Lung (tissue), 12 donors: ENCODE data around the gene BRAP. TPM values are rescaled to one million over a fixed set of nuclear protein-coding genes. Genes with fewer than 3 reads are reported as not detected.
A peak's percentile ranks its signal among the peaks of the same experiment; 100 is the strongest.
"Not testable (repeated sequence)": the region's sequence is repeated elsewhere in the genome, so short reads cannot be mapped to it uniquely, and the experiment has no call there.

Experiments used
- ATAC-seq: fragments of 200-7000 bp; cut with Tn5 transposase; one replicate; pipeline ENCODE4 v1.9.1; 2020; ENCODE audit warnings: moderate number of reproducible peaks; ENCODE audit not compliant: insufficient read depth, low FRiP score
- DNase-seq, 3 donors: peaks; one replicate each; pipeline ENCODE4 v3.0.0-alpha.2; 2013 to 2017
- H3K27ac ChIP-seq, 2 donors: one replicate each; pipeline ENCODE4 v1.5.1; 2013; ENCODE audit warnings: mild to moderate bottlenecking in 2 of 2, moderate library complexity in 2 of 2, control low read depth in 1 of 2, inconsistent platforms in 1 of 2, low read depth in 1 of 2, low read length in 1 of 2
- H3K27me3 ChIP-seq, 3 donors: one replicate each; pipeline ENCODE4 v1.5.1; 2013; ENCODE audit warnings: low read length in 2 of 3; ENCODE audit not compliant: control insufficient read depth in 3 of 3, insufficient read depth in 3 of 3
- H3K36me3 ChIP-seq, 4 donors: one replicate each; pipeline ENCODE4 v1.5.1; 2013; ENCODE audit warnings: low read length in 4 of 4, mild to moderate bottlenecking in 1 of 4, moderate library complexity in 1 of 4; ENCODE audit not compliant: control insufficient read depth in 4 of 4, insufficient read depth in 4 of 4
- H3K4me1 ChIP-seq, 5 donors: one replicate each; pipeline ENCODE4 v1.5.1; 2013; ENCODE audit warnings: low read length in 5 of 5, mild to moderate bottlenecking in 2 of 5, moderate library complexity in 1 of 5; ENCODE audit not compliant: control insufficient read depth in 5 of 5, insufficient read depth in 5 of 5
- H3K4me3 ChIP-seq: one replicate; pipeline ENCODE4 v1.5.1; 2013; ENCODE audit warnings: mild to moderate bottlenecking, control low read depth, moderate library complexity
- H3K9ac ChIP-seq, 2 donors: one replicate each; pipeline ENCODE4 v1.5.1; 2013; ENCODE audit warnings: low read length in 2 of 2, control low read depth in 1 of 2; ENCODE audit not compliant: insufficient read depth in 1 of 2
- H3K9me3 ChIP-seq, 4 donors: one replicate each; pipeline ENCODE4 v1.5.1; 2013; ENCODE audit warnings: low read length in 3 of 4, mild to moderate bottlenecking in 1 of 4, moderate library complexity in 1 of 4; ENCODE audit not compliant: control insufficient read depth in 4 of 4, insufficient read depth in 3 of 4
- WGBS, 2 donors: extraction: QIAGEN DNeasy Blood & Tissue Kit; methylation state at CpG; one replicate each; pipeline ENCODE4 v1.1.7; 2013; 5-methylcytosine and 5-hydroxymethylcytosine counted together
- polyA plus RNA-seq, 2 donors: library from polyadenylated mRNA; stranded (reverse); fragments of 200-250 nt; gene quantifications; one replicate each; pipeline ENCODE4 v1.2.1, GENCODE V29; 2013
- total RNA-seq, 2 donors: library from RNA; depleted of rRNA in 1 of 2; stranded (reverse); fragments of >200 nt in 1 of 2; gene quantifications; one replicate each; pipeline ENCODE4 v1.2.1, GENCODE V29; 2014 to 2021
- TF ChIP-seq, protein P1 (sequence below): IDR thresholded peaks from 2 replicates; pipeline ENCODE4 v1.5.1; 2012; ENCODE audit warnings: mild to moderate bottlenecking; ENCODE audit errors: control extremely low read depth, extremely low read depth
- donor health status: control.
- donor health status: control.
- donor health status: Bipolar disorder and iron deficiency.
- donor health status: healthy.
- donor health status: DM: yes; HTN: yes; CAD: no.

Gene BRAP
- total and polyA plus RNA-seq, 4 donors, result 9.1 to 16.5 (median 12.2) TPM

DNA sequence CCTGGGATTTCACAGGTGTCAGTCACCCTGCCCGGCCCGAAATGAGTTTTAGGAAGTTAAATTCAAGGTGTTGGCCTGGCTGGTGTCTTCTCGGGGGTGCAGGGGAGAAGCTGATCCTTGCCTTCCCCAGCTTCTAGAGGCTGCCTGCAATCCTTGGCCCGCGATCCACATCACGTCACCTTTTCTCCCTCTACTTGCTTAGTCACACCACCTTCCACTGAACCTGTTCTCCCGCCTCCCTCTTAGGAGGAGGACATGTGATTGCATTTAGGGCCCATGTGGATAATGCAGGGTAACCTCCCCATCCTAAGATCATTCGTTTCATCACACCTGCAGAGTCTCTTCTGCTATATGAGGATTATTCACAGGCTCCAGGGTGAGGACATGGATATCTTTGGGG, 61.2 kb downstream of the BRAP start:
- Histone ChIP-seq H3K4me1 (no peaks in the 10 kb centered on the region), H3K36me3 (no peaks in the 10 kb centered on the region), H3K9me3 (no peaks in the 10 kb centered on the region), H3K27ac (no peak overlapping the region), H3K9ac (no peak overlapping the region), H3K4me3 (no peak overlapping the region), H3K27me3 (no peaks in the 10 kb centered on the region)
- WGBS, 2 donors, result 85 to 91% methylated on average over 8 of the region's 8 CpGs
- ATAC-seq, result no peak
- no peak for DNase-seq
- TF ChIP-seq, protein P1, sequence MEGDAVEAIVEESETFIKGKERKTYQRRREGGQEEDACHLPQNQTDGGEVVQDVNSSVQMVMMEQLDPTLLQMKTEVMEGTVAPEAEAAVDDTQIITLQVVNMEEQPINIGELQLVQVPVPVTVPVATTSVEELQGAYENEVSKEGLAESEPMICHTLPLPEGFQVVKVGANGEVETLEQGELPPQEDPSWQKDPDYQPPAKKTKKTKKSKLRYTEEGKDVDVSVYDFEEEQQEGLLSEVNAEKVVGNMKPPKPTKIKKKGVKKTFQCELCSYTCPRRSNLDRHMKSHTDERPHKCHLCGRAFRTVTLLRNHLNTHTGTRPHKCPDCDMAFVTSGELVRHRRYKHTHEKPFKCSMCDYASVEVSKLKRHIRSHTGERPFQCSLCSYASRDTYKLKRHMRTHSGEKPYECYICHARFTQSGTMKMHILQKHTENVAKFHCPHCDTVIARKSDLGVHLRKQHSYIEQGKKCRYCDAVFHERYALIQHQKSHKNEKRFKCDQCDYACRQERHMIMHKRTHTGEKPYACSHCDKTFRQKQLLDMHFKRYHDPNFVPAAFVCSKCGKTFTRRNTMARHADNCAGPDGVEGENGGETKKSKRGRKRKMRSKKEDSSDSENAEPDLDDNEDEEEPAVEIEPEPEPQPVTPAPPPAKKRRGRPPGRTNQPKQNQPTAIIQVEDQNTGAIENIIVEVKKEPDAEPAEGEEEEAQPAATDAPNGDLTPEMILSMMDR, result no peak

DNA sequence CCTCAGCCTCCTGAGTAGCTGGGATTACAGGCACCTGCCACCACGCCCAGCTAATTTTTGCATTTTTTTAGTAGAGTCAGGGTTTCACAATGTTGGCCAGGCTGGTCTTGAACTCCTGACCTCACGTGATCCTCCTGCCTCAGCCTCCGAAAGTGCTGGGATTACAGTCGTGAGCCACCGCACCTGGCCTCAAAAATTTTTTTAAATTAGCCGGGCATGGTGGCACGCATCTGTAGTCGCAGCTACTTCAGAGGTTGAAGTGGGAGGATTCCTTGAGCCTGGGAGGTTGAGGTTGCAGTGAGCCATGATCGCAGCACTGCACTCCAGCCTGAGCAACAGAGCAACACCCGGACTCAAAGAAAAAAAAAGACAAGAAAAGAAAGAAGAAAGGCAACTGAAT, 67.9 kb downstream of the BRAP start:
- WGBS, 2 donors, result 95 to 96% methylated on average over 10 of the region's 10 CpGs
- ATAC-seq, H3K4me1 ChIP-seq, H3K9ac ChIP-seq, H3K27me3 ChIP-seq, H3K36me3 ChIP-seq, H3K9me3 ChIP-seq, DNase-seq, H3K27ac ChIP-seq, H3K4me3 ChIP-seq: not testable (repeated sequence)

DNA sequence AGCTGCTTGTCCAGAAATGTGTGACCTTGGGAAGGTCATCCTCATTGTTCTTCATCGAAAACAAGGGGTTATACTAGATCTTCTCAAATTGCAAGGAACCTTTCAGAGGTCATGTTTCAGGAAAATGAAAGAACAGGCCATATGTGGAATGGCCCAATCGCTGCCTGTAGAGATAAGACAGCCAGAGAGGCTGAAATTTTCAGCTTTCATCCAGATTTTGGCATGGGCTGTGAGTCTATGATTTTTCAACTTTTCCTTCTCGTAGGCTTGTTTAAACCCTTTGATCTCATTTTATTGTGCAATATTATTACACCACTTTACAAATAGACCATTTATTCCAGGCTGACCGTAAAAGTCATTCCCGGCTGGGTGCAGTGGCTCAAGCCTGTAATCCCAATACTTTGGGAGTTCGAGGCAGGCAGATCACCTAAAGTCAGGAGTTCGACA, 69.6 kb downstream of the BRAP start:
- ATAC-seq (peak; percentile 34), DNase-seq (peak; percentile 38 to 86 (median 77))
- no peak overlapping the region for H3K27ac ChIP-seq
- no peak overlapping the region for H3K9ac ChIP-seq
- no peaks in the 10 kb centered on the region for H3K27me3 ChIP-seq
- TF ChIP-seq, protein P1, result no peak
- no peaks in the 10 kb centered on the region for H3K36me3 ChIP-seq
- H3K4me1 ChIP-seq, result peaks cover 0 to 7% (median 0%) of the 10 kb centered on the region in 5 donors
- H3K4me3 ChIP-seq, result no peak overlapping the region
- 61 to 76% methylated on average over 7 of the region's 7 CpGs for WGBS, 2 donors
- H3K9me3 ChIP-seq, result no peaks in the 10 kb centered on the region

DNA sequence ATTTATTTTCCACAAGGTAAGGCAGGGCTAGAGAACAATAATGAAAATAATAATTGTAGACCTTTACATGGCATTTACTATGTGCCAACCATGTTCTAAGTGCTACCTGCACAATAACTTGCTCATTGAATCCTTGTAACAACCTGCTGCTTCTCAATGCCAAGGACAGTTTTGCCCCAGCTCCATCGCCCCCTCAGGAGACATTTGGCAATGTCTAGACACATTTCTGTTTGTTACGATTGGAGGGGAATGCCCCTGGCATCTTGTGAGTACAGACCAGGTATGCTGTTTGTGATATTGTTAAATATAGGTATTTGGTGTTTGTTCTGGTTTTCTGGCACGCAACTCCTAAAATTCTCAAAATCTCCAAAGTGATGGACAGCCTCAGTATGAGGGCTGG, 78.5 kb downstream of the BRAP start:
- H3K4me1 ChIP-seq, result no peaks in the 10 kb centered on the region
- no peak overlapping the region for H3K9ac ChIP-seq
- 78 to 85% methylated on average over 3 of the region's 3 CpGs for WGBS, 2 donors
- no peaks in the 10 kb centered on the region for H3K27me3 ChIP-seq
- H3K36me3 ChIP-seq, result no peaks in the 10 kb centered on the region
- no peaks in the 10 kb centered on the region for H3K9me3 ChIP-seq
- H3K4me3 ChIP-seq, result no peak overlapping the region
- H3K27ac ChIP-seq, result no peak overlapping the region
- ATAC-seq (no peak), DNase-seq (no peak)
- TF ChIP-seq, protein P1, result no peak
